Activated naive CD8-positive, alpha-beta T cell treated with anti-CD3 and anti-CD28 coated beads, Interleukin-2, amount 50 U/mL, for 16 hours (primary cell): ENCODE results near the gene YBEY.
"Not testable (repeated sequence)": the region's sequence is repeated elsewhere in the genome, so short reads cannot be mapped to it uniquely, and the experiment has no call there.

Experiments used
- DNase-seq: peaks from one replicate; pipeline ENCODE4 v3.0.0-alpha.2; 2020; ENCODE audit warnings: low read depth, low spot score

Gene YBEY

GRCh38 chr21:46301759-46302158 is 15.6 kb downstream of the YBEY start:
- no peak for DNase-seq

- no peak for DNase-seq
These were observed 18.3 kb downstream of the YBEY start for GRCh38 chr21:46304437-46304836.

- DNase-seq = no peak
These were observed 18.8 kb downstream of the YBEY start for GRCh38 chr21:46304955-46305354.

- no peak for DNase-seq
These were observed 21.5 kb downstream of the YBEY start for GRCh38 chr21:46307625-46308024.

GRCh38 chr21:46308431-46308830 is 22.3 kb downstream of the YBEY start:
- no peak for DNase-seq

- DNase-seq = not testable (repeated sequence)
These were observed 24.1 kb downstream of the YBEY start for GRCh38 chr21:46310260-46310659.

- no peak for DNase-seq
These were observed 25.4 kb downstream of the YBEY start for GRCh38 chr21:46311568-46311967.

GRCh38 chr21:46312949-46313348 is 26.8 kb downstream of the YBEY start:
- no peak for DNase-seq

GRCh38 chr21:46314441-46315020 is 28.4 kb downstream of the YBEY start:
- DNase-seq = no peak

GRCh38 chr21:46316708-46317324 is 30.7 kb downstream of the YBEY start:
- DNase-seq = no peak

- no peak for DNase-seq
These were observed 31.7 kb downstream of the YBEY start for GRCh38 chr21:46317710-46318463.

GRCh38 chr21:46318464-46318845 is 32.3 kb downstream of the YBEY start:
- no peak for DNase-seq

GRCh38 chr21:46319186-46319585 is 33.0 kb downstream of the YBEY start:
- no peak for DNase-seq

GRCh38 chr21:46320331-46320801 is 34.2 kb downstream of the YBEY start:
- DNase-seq = no peak

GRCh38 chr21:46322351-46323226 is 36.4 kb downstream of the YBEY start:
- DNase-seq = no peak

- DNase-seq = no peak
These were observed 37.1 kb downstream of the YBEY start for GRCh38 chr21:46323227-46323709.

GRCh38 chr21:46323710-46324389 is 37.7 kb downstream of the YBEY start, which contains the start of the genes C21orf58 and PCNT:
TSS of gene C21orf58 (minus strand) at chr21:46323870. CDS start at chr21:46322738, 1,132 bp downstream.
TSS of gene PCNT (plus strand) at chr21:46324156. CDS start at chr21:46324229, 73 bp downstream.
- peak; percentile 93 for DNase-seq

GRCh38 chr21:46324390-46325072 is 38.4 kb downstream of the YBEY start:
- peak; percentile 71 for DNase-seq

- DNase-seq = no peak
These were observed 39.2 kb downstream of the YBEY start for GRCh38 chr21:46325073-46325912.
